ENCODE results near the gene KCTD12. TPM values are rescaled to one million over a fixed set of nuclear protein-coding genes. Genes with fewer than 3 reads are reported as not detected.

KCTD12 gene
- total RNA-seq, 1 experiment from 2014 or later, result 1.0 TPM

- Histone ChIP-seq H3K9me3 (ENCODE audit: low read length) (no peaks in the 10 kb centered on the region), H3K4me2 (ENCODE audit: low read depth, low read length, poor library complexity, severe bottlenecking) (no peak overlapping the region), H2AFZ (ENCODE audit: low read length) (no peak overlapping the region)
These were observed 21.9 kb downstream of the KCTD12 start for GRCh38 chr13:76864259-76864658.

GRCh38 chr13:76863022-76863421 is 23.2 kb downstream of the KCTD12 start:
- H3K4me1 ChIP-seq (ENCODE audit: low read length), result no peaks in the 10 kb centered on the region
- H2AFZ ChIP-seq (ENCODE audit: low read length), result no peak overlapping the region
- H3K27me3 ChIP-seq (ENCODE audit: low read length), result no peaks in the 10 kb centered on the region; the same call in 1 of the 2 replicates
- DNase-seq, result no peak
- no peaks in the 10 kb centered on the region for H3K9me2 ChIP-seq (replicated peaks; ENCODE audit: insufficient read depth, low read length)
- H3K36me3 ChIP-seq (ENCODE audit: insufficient read depth, low read length), result no peaks in the 10 kb centered on the region
- H3K4me3 ChIP-seq (ENCODE audit: low read length), result no peak overlapping the region
- no peak overlapping the region for H3K9ac ChIP-seq (ENCODE audit: low read length)
- no peaks in the 10 kb centered on the region for H3K9me3 ChIP-seq (ENCODE audit: low read length)
- H4K20me1 ChIP-seq (ENCODE audit: insufficient read depth, low read depth, low read length), result no peaks in the 10 kb centered on the region
- H3K4me2 ChIP-seq (ENCODE audit: low read depth, low read length, poor library complexity, severe bottlenecking), result no peak overlapping the region
- H3K79me2 ChIP-seq (ENCODE audit: low read length), result no peaks in the 10 kb centered on the region
- no peak overlapping the region for H3K27ac ChIP-seq (ENCODE audit: low read length)

More at GRCh38 chr13:76864259-76864658, 21.9 kb downstream of the KCTD12 start:
- no peaks in the 10 kb centered on the region for H3K79me2 ChIP-seq (ENCODE audit: low read length)
- DNase-seq, result no peak
- H3K4me3 ChIP-seq (ENCODE audit: low read length), result no peak overlapping the region
- H3K27me3 ChIP-seq (ENCODE audit: low read length), result no peaks in the 10 kb centered on the region; the same call in 1 of the 2 replicates
- H3K9me2 ChIP-seq (replicated peaks; ENCODE audit: insufficient read depth, low read length), result no peaks in the 10 kb centered on the region
- no peaks in the 10 kb centered on the region for H4K20me1 ChIP-seq (ENCODE audit: insufficient read depth, low read depth, low read length)
- H3K27ac ChIP-seq (ENCODE audit: low read length), result no peak overlapping the region
- H3K36me3 ChIP-seq (ENCODE audit: insufficient read depth, low read length), result no peaks in the 10 kb centered on the region
- H3K4me1 ChIP-seq (ENCODE audit: low read length), result no peaks in the 10 kb centered on the region
- H3K9ac ChIP-seq (ENCODE audit: low read length), result no peak overlapping the region

- Histone ChIP-seq H3K4me2 (ENCODE audit: low read depth, low read length, poor library complexity, severe bottlenecking) (no peak overlapping the region), H3K9me2 (replicated peaks; ENCODE audit: insufficient read depth, low read length) (no peaks in the 10 kb centered on the region), H3K9me3 (ENCODE audit: low read length) (no peaks in the 10 kb centered on the region), H3K79me2 (ENCODE audit: low read length) (no peaks in the 10 kb centered on the region), H3K4me3 (ENCODE audit: low read length) (no peak overlapping the region), H3K4me1 (ENCODE audit: low read length) (no peaks in the 10 kb centered on the region), H4K20me1 (ENCODE audit: insufficient read depth, low read depth, low read length) (no peaks in the 10 kb centered on the region), H3K36me3 (ENCODE audit: insufficient read depth, low read length) (no peaks in the 10 kb centered on the region), H3K9ac (ENCODE audit: low read length) (no peak overlapping the region), H2AFZ (ENCODE audit: low read length) (no peak overlapping the region), H3K27ac (ENCODE audit: low read length) (no peak overlapping the region), H3K27me3 (ENCODE audit: low read length) (no peaks in the 10 kb centered on the region)
- DNase-seq, result no peak
These were observed 24.3 kb downstream of the KCTD12 start for GRCh38 chr13:76861859-76862258.

GRCh38 chr13:76860706-76861105 is 25.5 kb downstream of the KCTD12 start:
- Histone ChIP-seq H4K20me1 (ENCODE audit: insufficient read depth, low read depth, low read length) (no peaks in the 10 kb centered on the region), H3K36me3 (ENCODE audit: insufficient read depth, low read length) (no peaks in the 10 kb centered on the region), H3K27ac (ENCODE audit: low read length) (no peak overlapping the region), H3K4me2 (ENCODE audit: low read depth, low read length, poor library complexity, severe bottlenecking) (no peak overlapping the region), H3K9me2 (replicated peaks; ENCODE audit: insufficient read depth, low read length) (no peaks in the 10 kb centered on the region), H2AFZ (ENCODE audit: low read length) (no peak overlapping the region), H3K4me3 (ENCODE audit: low read length) (no peak overlapping the region), H3K9me3 (ENCODE audit: low read length) (no peaks in the 10 kb centered on the region), H3K27me3 (ENCODE audit: low read length) (no peaks in the 10 kb centered on the region), H3K4me1 (ENCODE audit: low read length) (no peaks in the 10 kb centered on the region), H3K79me2 (ENCODE audit: low read length) (no peaks in the 10 kb centered on the region), H3K9ac (ENCODE audit: low read length) (no peak overlapping the region)
- DNase-seq, result no peak

- Histone ChIP-seq H3K9ac (ENCODE audit: low read length) (no peak overlapping the region), H3K4me2 (ENCODE audit: low read depth, low read length, poor library complexity, severe bottlenecking) (no peak overlapping the region), H2AFZ (ENCODE audit: low read length) (no peak overlapping the region), H3K27me3 (ENCODE audit: low read length) (no peaks in the 10 kb centered on the region), H3K9me3 (ENCODE audit: low read length) (no peaks in the 10 kb centered on the region), H3K36me3 (ENCODE audit: insufficient read depth, low read length) (no peaks in the 10 kb centered on the region), H4K20me1 (ENCODE audit: insufficient read depth, low read depth, low read length) (no peaks in the 10 kb centered on the region), H3K9me2 (replicated peaks; ENCODE audit: insufficient read depth, low read length) (no peaks in the 10 kb centered on the region), H3K4me3 (ENCODE audit: low read length) (no peak overlapping the region), H3K27ac (ENCODE audit: low read length) (no peak overlapping the region), H3K4me1 (ENCODE audit: low read length) (no peaks in the 10 kb centered on the region), H3K79me2 (ENCODE audit: low read length) (no peaks in the 10 kb centered on the region)
- no peak for DNase-seq
These were observed 31.3 kb downstream of the KCTD12 start for GRCh38 chr13:76854894-76855293.

- Histone ChIP-seq H3K9me2 (replicated peaks; ENCODE audit: insufficient read depth, low read length) (no peaks in the 10 kb centered on the region), H3K27ac (ENCODE audit: low read length) (no peak overlapping the region), H3K36me3 (ENCODE audit: insufficient read depth, low read length) (no peaks in the 10 kb centered on the region), H3K4me2 (ENCODE audit: low read depth, low read length, poor library complexity, severe bottlenecking) (no peak overlapping the region), H2AFZ (ENCODE audit: low read length) (no peak overlapping the region), H3K9ac (ENCODE audit: low read length) (no peak overlapping the region), H4K20me1 (ENCODE audit: insufficient read depth, low read depth, low read length) (no peaks in the 10 kb centered on the region), H3K4me1 (ENCODE audit: low read length) (no peaks in the 10 kb centered on the region), H3K79me2 (ENCODE audit: low read length) (no peaks in the 10 kb centered on the region), H3K9me3 (ENCODE audit: low read length) (no peaks in the 10 kb centered on the region), H3K27me3 (ENCODE audit: low read length) (no peaks in the 10 kb centered on the region), H3K4me3 (ENCODE audit: low read length) (no peak overlapping the region)
- no peak for DNase-seq
These were observed 32.1 kb downstream of the KCTD12 start for GRCh38 chr13:76853921-76854608.

- H3K27ac ChIP-seq (ENCODE audit: low read length), result no peak overlapping the region
- H3K36me3 ChIP-seq (ENCODE audit: insufficient read depth, low read length), result no peaks in the 10 kb centered on the region
- DNase-seq, result no peak
- no peaks in the 10 kb centered on the region for H3K4me1 ChIP-seq (ENCODE audit: low read length)
- no peaks in the 10 kb centered on the region for H4K20me1 ChIP-seq (ENCODE audit: insufficient read depth, low read depth, low read length)
- no peak overlapping the region for H2AFZ ChIP-seq (ENCODE audit: low read length)
- H3K9me3 ChIP-seq (ENCODE audit: low read length), result no peaks in the 10 kb centered on the region
- H3K79me2 ChIP-seq (ENCODE audit: low read length), result no peaks in the 10 kb centered on the region
- no peaks in the 10 kb centered on the region for H3K9me2 ChIP-seq (replicated peaks; ENCODE audit: insufficient read depth, low read length)
- no peak overlapping the region for H3K9ac ChIP-seq (ENCODE audit: low read length)
- H3K4me2 ChIP-seq (ENCODE audit: low read depth, low read length, poor library complexity, severe bottlenecking), result no peak overlapping the region
- no peak overlapping the region for H3K4me3 ChIP-seq (ENCODE audit: low read length)
- H3K27me3 ChIP-seq (ENCODE audit: low read length), result no peaks in the 10 kb centered on the region
These were observed 32.7 kb downstream of the KCTD12 start for GRCh38 chr13:76853481-76853880.

- no peaks in the 10 kb centered on the region for H3K27me3 ChIP-seq (ENCODE audit: low read length)
- no peaks in the 10 kb centered on the region for H3K79me2 ChIP-seq (ENCODE audit: low read length)
- no peak overlapping the region for H3K9ac ChIP-seq (ENCODE audit: low read length)
- no peak overlapping the region for H3K4me3 ChIP-seq (ENCODE audit: low read length)
- no peak overlapping the region for H2AFZ ChIP-seq (ENCODE audit: low read length)
- no peaks in the 10 kb centered on the region for H3K9me2 ChIP-seq (replicated peaks; ENCODE audit: insufficient read depth, low read length)
- H4K20me1 ChIP-seq (ENCODE audit: insufficient read depth, low read depth, low read length), result no peaks in the 10 kb centered on the region
- H3K4me1 ChIP-seq (ENCODE audit: low read length), result no peaks in the 10 kb centered on the region
- H3K36me3 ChIP-seq (ENCODE audit: insufficient read depth, low read length), result no peaks in the 10 kb centered on the region
- no peaks in the 10 kb centered on the region for H3K9me3 ChIP-seq (ENCODE audit: low read length)
- no peak for DNase-seq
- no peak overlapping the region for H3K27ac ChIP-seq (ENCODE audit: low read length)
- no peak overlapping the region for H3K4me2 ChIP-seq (ENCODE audit: low read depth, low read length, poor library complexity, severe bottlenecking)
These were observed 33.2 kb downstream of the KCTD12 start for GRCh38 chr13:76852986-76853385.
